GM11168 (cell line): ENCODE measurements around the gene EPN2.

Experiments used
- in situ Hi-C: fragments of 300-500 bp; cut with MboI; formaldehyde crosslinking; loops from one replicate; pipeline ENCODE4 v1.12.0; 2022; ENCODE audit warnings: low sequenced_read_pairs; ENCODE audit not compliant: unreplicated experiment

The EPN2 gene

GRCh38 chr17:19238167-19238505, 970 bp downstream of the EPN2 start:
- in situ Hi-C loops = no loop called here

DNA sequence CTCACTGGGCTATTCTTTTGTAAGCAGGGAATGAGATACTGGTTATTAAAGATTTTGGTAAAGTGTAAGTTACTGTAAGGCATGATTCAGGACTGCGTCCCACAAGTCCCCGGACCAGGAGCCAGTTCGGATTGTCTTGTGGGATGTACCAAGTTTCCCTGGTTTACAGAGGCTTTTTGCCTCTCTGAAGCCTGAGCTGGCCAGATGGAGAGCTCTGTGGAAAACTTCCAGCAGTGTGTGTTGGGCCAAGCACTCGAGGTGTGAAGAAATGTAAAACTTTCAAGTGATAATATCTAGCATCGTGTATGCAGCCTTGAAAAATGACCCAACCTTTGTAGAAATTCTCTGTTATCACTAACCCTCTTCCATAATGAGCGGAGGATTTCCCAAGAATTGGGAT, 2.4 kb downstream of the EPN2 start:
- in situ Hi-C loops = no loop called here

- in situ Hi-C loops = no loop called here
Observed at GRCh38 chr17:19242323-19242722, 5.2 kb downstream of the EPN2 start.

DNA sequence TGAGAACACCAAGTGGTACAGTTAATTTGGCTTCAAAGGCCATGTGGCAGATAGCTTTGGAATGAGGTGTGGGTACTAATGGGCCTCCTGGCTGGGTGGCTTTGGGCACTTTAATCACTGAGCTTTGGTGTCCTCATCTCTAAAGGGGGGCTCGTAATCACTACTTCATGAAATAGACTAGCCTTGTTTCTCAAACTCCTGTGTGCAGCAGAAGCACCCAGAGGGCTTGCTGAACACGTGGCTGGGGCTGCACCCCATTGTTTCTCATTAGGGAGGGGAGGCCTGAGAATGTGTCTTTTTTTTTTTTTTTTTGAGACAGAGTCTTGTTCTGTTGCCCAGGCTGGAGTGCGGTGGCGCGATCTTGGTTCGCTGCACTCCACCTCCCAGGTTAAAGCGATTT, 5.8 kb downstream of the EPN2 start:
- in situ Hi-C loops = no loop called here

DNA sequence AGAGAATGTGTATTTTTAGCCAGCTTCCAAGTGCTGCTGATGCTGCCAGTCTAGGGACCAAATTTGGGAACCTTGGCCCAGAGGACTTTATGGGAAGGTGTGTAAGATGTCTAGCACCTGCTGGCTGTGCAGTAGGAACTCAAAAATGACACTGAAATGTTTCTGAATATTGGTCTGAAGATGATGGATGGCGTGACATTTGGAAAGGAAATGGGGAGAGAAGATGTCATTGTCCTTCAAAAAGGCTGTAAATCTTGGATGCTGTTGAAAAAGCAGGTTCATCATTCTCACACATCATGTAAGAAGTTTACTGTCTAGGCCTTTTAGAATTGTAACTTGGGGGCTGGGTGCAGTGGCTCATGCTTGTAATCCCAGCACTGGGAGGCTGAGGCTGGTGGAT, 6.7 kb downstream of the EPN2 start:
- in situ Hi-C loops = no loop called here

DNA sequence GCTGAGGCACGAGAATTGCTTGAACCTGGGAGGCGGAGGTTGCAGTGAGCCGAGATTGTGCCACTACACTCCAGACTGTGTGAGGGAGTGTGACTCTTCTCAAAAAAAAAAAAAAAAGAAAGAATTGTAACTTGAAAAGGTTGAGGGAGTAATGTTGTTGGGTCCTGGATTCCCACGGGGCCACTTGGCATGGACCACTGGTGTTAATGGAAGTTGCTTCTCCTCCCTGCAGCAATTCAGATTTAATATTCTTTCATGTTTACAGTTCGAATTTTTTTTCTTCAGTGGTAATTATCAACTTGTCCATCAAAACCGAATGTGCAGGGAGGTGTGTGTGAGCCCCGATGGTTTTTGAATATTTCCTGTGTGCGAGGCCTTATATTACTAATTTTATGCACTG, 7.2 kb downstream of the EPN2 start:
- in situ Hi-C loops = no loop called here

- in situ Hi-C loops = no loop called here
Observed at GRCh38 chr17:19244781-19245180, 7.6 kb downstream of the EPN2 start.

DNA sequence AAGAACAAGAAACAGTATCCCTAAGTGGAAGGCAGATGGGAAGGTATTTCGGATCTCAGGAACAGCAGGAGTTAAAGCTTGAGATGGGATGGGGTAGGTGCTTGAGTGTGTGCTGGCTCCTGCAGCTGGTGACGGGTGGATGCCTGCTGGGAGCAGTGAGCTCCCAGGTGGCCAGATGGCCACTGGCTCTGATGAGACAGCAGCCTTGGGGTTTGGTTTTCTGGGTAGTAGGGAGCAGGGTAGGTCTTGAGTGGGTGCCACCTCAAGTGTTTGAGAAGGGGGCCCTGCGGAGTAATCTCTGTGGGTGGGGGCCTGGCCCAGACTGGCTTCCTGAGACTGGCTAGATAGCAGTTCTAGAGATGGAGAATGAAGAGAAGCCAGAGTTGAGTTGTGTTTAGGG, 10.3 kb downstream of the EPN2 start:
- in situ Hi-C loops = no loop called here

DNA sequence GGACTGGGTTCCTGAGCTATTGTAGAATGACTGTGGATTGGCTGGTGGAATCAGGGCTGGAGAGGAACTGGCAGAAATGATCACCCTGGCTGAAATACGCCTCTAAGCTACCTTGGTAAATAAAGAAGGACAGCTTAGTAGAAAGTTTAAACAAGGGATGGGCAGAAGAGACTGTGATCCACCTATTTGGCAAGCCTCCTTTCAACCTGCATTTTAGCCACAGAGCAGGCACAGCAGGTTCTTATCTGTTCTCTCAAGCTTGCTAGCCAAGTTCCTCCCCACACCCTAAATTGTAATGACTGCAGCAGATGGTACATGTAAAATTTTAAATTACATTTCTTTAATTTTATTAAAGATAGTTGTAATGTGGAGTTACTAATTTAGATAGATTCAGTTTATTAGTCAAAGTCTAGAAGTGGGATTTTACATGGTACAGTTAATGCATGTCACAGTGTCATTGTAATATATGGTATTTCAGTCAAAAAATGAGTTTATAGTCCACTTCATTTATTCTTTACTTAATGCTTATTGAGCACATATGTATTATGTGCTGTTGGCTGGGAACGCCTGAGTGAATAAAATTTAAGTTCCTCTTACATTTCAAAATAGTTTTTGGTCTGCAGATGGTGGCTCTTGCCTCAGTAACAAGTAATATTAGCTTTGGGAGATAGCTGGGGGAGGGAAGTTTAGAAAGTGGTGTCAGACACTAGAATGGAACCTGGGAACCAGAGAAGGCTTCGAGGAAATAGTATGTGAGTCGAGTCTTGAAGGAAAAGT, 11.2 kb downstream of the EPN2 start:
- in situ Hi-C loops = no loop called here

DNA sequence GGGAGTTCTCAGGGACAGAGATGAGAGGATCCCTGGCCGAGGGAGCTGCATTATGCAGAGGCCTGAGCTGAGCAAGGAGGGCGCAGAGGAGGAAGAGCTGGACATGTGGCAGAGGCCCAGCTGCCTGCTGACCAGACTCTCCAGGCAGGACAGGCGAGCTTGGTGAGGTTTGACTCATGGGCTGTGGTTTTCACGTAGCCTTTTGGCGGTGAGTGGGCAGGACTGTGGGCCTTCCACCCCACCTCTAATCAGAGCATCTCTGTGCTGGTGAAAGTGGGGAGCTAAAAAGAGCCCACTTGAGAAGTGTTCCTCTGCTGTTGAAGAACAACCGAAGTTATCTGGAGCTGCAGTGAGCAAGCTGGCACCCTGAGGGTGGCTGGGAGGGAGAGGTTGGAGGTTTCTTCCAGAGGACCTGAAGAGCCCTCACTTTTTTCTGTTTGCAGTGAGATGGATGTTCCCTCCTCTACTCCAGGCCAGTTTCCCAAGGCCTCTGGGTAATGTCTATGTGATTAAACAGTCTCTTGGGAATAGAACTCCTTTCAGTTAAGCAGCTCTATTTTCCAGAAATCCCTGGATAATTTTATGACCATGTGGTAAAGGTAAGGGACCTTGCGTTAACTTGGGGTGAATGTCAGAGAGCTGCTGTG, 11.9 kb downstream of the EPN2 start:
- in situ Hi-C loops = no loop called here

DNA sequence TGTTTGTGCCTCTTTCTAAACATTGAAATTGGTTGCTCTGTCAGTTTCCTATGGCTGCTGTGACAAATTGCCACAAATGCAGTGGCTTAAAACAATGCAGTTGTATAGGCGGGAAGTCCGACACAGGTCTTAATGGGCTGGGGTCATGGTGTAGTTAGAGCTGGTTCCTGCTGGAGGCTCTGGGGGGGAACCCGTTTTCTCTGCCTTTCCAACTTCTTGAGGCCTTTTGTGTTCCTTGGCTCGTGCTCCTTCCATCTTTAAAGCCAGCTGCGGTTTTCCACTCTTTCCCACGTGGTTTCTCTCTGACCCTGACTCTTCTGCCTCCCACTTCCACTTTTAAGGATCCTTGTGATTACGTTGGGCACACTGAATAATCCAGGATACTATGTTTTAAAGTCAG, 12.5 kb downstream of the EPN2 start:
- in situ Hi-C loops = no loop called here

- in situ Hi-C loops = no loop called here
Observed at GRCh38 chr17:19250421-19251173, 13.4 kb downstream of the EPN2 start.

DNA sequence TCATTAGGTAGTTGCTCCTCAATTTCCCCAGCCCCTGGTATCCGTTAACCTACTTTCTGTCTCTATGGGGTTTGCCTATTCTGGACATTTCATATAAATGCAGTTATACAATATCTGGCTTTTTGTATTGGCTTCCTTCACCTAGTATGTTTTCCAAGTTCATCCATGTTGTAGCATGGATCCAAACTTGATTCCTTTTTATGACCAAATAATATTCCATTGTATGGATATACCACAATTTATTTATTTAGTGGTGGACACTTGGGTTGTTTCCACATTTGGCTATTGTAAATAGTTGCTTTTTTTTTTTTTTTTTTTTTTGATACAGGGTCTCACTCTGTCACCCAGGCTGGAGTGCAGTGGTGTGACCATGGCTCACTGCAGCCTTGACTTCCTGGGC, 15.9 kb downstream of the EPN2 start:
- in situ Hi-C loops = no loop called here

DNA sequence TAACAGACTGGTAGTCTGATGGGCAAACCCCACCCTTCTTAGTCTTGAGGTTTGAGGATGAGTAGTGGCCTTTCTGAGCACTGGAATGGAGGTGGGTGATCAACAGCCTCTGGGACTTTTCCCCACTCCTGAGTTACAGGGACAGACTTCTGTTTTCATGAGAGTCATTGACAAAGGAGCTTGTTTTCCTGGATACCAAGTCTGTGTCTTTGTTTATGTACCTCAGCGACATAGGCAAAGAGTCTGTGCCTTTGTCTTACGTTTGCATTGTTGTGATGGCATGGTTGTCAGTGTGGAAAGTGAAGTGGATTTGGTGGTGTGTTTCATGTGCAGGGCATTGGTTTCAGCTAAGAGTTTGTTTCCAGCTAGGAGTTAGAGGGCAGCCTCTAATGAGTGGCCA, 17.5 kb downstream of the EPN2 start:
- in situ Hi-C loops = no loop called here

- in situ Hi-C loops = no loop called here
Observed at GRCh38 chr17:19255279-19255678, 18.1 kb downstream of the EPN2 start.

DNA sequence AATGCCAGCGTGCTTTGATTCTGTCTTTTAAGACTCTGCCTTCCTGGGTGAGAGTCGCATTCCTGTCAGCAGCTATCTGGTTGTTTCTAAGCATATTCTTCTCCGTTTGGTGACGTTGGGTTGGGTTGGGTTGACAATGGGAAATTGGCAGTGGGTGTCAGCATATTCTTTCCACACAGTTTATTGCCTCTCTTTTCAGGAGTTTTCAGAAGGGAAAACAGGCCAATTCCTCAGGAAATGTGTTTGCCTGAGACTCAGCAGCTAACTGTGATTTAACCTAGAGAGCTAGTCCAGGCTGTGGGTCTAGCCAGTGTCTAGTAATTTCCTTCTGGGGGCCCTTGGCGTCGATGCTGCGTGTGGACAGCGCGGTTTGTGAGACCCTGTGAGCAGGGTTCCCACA, 21.2 kb downstream of the EPN2 start:
- in situ Hi-C loops = no loop called here

- in situ Hi-C loops = no loop called here
Observed at GRCh38 chr17:19260958-19261357, 23.8 kb downstream of the EPN2 start.

GRCh38 chr17:19261426-19261825, 24.3 kb downstream of the EPN2 start:
- in situ Hi-C loops = no loop called here

DNA sequence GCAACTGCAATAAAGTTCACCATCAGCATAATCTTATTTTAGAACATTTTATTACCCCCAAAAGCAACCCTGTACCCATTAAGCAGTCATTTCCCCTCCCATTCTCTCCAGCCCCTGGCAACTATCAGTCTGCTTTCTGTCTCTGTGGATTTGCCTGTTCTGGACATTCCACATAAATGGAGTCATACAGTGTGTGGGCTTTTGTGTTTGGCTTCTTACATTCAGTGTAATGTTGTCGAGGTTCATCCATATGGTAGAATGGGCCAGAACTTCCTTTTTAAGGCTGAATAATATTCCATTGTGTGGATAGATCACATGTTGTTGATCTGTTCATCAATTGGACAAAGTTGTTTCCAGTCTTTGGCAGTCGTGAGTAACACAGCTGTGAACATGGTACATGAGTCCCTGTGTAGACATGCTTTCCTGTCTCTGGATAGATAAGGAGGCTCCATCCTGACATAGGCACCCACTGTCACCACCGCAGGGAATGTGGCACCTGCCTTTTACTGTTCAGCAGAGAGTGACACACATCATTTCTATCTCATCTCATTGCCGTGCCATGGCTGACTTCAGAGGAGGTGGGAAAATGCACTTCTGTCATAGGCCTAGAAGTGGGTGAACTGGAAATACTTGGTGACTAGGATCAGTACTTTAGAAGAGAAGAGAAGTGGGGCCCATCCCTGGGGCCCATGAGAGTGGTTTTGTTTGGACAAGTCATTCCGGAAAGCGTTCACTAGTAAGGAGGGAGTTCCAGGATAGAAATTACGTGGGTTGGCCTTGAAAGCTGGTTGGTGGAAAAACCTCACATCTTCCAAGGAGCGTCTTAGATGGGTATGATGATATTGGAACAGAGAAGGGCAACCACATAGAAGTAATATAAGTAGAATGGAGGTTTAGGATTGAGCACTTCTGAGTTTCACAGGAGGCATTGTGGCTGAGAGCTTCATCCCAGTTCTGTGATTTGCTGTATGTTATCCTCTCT, 25.8 kb downstream of the EPN2 start:
- in situ Hi-C loops = no loop called here

GRCh38 chr17:19263641-19264051, 26.5 kb downstream of the EPN2 start:
- in situ Hi-C loops = no loop called here
